LNCaP clone FGC (cell line): ENCODE results near the gene GMPS.
A peak's percentile ranks its signal among the peaks of the same experiment; 100 is the strongest.

ENCODE experiments used
- DNase-seq: peaks from one replicate; pipeline ENCODE4 v3.0.0-alpha.2; 2011; ENCODE audit warnings: low read depth
- H3K4me3 ChIP-seq: 2 replicates; pipeline ENCODE4 v1.5.1; 2011; ENCODE audit warnings: mild to moderate bottlenecking, low read depth, low read length, control low read depth
- TF ChIP-seq, protein P1 (sequence below): IDR thresholded peaks from 2 replicates; pipeline ENCODE4 v1.5.1; 2012; ENCODE audit warnings: mild to moderate bottlenecking; ENCODE audit not compliant: control insufficient read depth, insufficient read depth; ENCODE audit errors: extremely low read depth

GMPS gene

DNA sequence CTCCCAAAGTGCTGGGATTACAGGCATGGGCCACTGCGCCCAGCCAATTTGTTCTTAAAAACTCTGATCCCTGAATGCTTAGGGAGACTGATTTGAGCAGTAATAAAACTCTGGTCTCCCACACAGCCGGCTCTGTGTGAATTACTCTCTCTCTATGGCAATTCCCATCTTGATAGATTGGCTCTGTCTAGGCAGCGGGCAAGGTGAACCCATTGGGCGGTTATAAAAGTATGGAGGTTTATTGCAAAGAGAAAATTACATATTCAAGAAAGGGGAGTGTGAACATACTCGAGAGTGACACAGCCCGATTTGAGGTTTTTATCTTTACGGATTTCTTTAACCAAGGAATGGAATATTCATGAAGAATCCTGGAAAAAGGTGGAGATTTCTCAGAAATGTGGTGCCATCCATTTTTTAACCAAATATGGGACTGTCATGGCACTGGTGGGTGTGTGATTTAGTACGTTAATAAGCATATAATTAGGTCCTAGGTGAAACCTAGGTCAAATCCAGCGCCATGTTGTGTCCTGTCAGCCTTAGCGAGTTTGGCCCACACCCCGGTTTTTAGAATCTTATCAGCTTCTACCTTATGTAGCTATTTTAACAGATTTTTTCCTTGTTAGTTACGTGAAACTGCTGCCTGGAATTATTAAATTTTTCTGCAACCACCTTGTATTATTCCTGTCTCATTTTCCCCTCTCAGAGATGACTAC is 7.2 kb upstream of the GMPS start:
- H3K4me3 ChIP-seq: no peak overlapping the region
- DNase-seq: no peak
- TF ChIP-seq, protein P1, sequence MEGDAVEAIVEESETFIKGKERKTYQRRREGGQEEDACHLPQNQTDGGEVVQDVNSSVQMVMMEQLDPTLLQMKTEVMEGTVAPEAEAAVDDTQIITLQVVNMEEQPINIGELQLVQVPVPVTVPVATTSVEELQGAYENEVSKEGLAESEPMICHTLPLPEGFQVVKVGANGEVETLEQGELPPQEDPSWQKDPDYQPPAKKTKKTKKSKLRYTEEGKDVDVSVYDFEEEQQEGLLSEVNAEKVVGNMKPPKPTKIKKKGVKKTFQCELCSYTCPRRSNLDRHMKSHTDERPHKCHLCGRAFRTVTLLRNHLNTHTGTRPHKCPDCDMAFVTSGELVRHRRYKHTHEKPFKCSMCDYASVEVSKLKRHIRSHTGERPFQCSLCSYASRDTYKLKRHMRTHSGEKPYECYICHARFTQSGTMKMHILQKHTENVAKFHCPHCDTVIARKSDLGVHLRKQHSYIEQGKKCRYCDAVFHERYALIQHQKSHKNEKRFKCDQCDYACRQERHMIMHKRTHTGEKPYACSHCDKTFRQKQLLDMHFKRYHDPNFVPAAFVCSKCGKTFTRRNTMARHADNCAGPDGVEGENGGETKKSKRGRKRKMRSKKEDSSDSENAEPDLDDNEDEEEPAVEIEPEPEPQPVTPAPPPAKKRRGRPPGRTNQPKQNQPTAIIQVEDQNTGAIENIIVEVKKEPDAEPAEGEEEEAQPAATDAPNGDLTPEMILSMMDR: no peak

DNA sequence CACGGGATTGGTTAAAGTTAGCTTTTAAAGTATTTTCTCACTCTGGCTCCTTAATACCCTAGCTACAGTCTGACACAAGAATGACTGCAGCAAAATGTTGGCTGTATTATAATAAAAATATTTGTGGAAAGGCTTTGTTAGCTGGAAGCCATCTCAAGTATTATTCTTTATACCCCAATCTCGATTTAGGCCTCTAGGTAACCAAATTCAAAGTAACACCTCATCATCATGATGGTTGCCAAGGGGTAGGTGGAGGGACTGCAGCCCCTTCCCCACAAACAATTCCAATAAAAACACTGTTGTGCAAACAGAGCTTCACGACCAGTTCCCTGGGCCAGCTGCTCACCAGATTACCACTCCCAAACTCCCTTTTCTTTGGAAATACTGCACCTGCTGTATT is 759 bp upstream of the GMPS start:
- TF ChIP-seq, protein P1: no peak
- peak overlapping the region; percentile 52 for H3K4me3 ChIP-seq
- no peak for DNase-seq

DNA sequence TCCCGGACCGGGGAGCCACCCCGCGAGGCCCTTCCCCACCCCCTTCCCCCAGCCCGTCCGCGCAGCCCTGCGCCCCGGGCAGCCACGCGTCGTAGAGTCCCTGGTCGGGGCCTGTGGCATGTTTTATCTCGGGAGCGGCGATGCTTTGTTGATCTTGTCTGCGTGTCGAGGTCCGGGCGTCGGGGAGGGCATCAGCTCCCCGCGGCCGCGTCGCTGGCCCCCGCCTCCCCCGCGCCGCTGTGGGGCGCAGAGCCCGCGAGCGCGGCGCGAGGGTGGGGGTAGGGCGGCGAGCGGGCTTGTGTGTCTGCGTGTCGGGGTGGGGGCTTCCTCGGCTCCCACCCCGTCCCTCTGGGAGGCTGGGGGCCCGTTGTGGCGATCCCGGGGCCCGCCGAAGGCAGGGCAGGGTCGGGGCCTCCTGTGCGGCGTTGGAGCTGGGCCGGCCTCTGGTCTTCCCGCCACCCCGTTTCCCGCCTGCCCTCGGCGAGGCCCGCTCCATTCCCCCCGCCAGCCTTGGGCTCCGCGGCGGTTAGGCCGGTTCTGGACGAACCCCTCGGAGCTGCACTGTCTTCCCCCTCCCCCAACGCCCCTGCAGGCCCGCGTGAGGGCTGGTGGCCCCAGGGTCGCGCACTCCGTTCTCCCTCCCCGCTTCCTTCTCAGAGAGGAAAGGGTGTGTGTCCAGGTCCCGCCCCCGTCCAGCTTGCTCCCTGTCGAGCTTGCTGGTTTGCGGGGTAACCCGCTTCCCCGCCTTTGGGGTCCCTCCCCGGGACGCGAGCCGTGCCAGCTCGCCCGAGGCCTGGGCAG is 695 bp downstream of the GMPS start:
- TF ChIP-seq, protein P1: peak; percentile 7; the same call in 1 of the 2 replicates
- no peak for DNase-seq
- H3K4me3 ChIP-seq: peak overlapping the region; percentile 92

- TF ChIP-seq, protein P1: no peak
- peak overlapping the region; percentile 92 for H3K4me3 ChIP-seq
- no peak for DNase-seq
These were observed 1.3 kb downstream of the GMPS start for GRCh38 chr3:155871746-155872158.

DNA sequence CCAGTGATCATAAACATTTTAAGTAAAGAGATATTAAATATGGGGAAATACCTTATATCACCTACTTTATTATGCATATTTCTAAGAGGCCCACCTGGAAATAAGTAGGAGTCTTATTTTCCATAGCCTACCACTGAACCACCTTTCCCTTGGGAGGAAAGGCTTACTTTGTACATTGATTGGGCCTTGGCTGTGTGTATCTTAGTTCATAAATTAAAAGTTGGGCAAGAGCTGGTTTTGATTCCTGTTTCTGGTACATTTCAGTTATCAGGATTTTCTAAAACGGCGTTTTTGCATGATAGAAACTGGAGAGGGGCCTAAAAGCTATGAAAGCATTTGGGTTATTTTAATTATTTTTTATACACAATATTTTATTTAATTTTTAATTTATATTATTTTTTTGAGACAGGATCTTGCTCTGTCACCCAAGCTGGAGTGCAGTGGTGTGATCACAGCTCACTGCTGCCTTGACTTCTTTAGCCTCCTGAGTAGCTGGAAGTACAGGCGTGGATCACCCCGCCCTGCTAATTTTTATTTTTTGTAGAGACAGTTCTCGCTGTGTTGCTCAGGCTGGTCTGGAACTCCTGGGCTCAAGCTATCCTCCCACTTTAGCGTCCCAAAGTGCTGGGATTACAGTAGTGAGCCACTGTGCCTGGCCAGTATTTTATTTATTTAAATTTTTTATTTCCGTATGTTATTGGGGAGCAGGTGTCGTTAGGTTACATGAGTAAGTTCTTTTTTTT is 2.6 kb downstream of the GMPS start:
- TF ChIP-seq, protein P1: no peak
- no peak overlapping the region for H3K4me3 ChIP-seq
- no peak for DNase-seq

DNA sequence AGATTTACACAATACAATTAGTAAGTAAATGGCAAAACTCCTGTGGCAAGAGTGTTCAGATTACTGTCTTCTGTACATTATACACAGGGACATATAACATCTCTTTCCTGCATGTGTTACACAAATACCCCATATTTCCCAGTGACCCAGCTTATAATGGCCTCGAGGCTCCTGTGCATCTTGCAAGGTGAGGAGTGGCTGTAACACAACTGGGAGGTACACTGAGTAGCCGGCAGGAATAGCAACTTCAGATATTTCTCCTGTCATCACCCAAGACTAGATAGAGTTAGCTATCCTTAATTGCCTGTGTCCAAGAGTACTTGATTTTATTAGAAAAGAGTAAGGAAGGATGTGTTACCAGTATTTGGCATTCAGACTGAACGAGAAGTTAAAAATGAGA is 5.6 kb downstream of the GMPS start:
- H3K4me3 ChIP-seq: no peak overlapping the region
- no peak for DNase-seq

More for the DNA sequence above, 5.6 kb downstream of the GMPS start:
- TF ChIP-seq, protein P1: no peak
